Measurements from ENCODE around the gene GJB2.

- TF ChIP-seq CTCF (conservative IDR thresholded peaks at IDR 0.05) (no peak), ZFX (IDR thresholded peaks at IDR 0.05) (no peak)
Observed at GRCh38 chr13:20144141-20144850, 48.4 kb downstream of the GJB2 start.
